GM13976 (cell line): ENCODE results near the gene VAMP8.
"Not testable (repeated sequence)": the region's sequence is repeated elsewhere in the genome, so short reads cannot be mapped to it uniquely, and the experiment has no call there.

Source experiments
- DNase-seq: peaks from one replicate; pipeline ENCODE4 v3.0.0; 2012; ENCODE audit warnings: low spot score
- CTCF ChIP-seq: IDR thresholded peaks from 2 replicates; pipeline ENCODE4 v1.5.1; 2012; ENCODE audit warnings: borderline replicate concordance, mild to moderate bottlenecking; ENCODE audit not compliant: insufficient read depth; ENCODE audit errors: extremely low read depth, missing control alignments, control extremely low read depth
- in situ Hi-C: fragments of 300-500 bp; cut with MboI; formaldehyde crosslinking; loops from one replicate; pipeline ENCODE4 v1.12.0; 2022; ENCODE audit warnings: low sequenced_read_pairs, mixed read lengths, inconsistent platforms; ENCODE audit not compliant: unreplicated experiment

Gene VAMP8

GRCh38 chr2:85540133-85540648 lies 37.2 kb upstream of the VAMP8 start:
- TF ChIP-seq CTCF, result no peak
- DNase-seq, result no peak
- in situ Hi-C loops, result no loop called here

GRCh38 chr2:85541262-85541661 lies 36.1 kb upstream of the VAMP8 start:
- no peak for TF ChIP-seq CTCF
- in situ Hi-C loops, result no loop called here
- DNase-seq, result no peak

- no peak for TF ChIP-seq CTCF
- in situ Hi-C loops, result no loop called here
- DNase-seq, result no peak
These were observed 35.5 kb upstream of the VAMP8 start for GRCh38 chr2:85541753-85542457.

GRCh38 chr2:85542777-85543176 lies 34.6 kb upstream of the VAMP8 start:
- no peak for TF ChIP-seq CTCF
- in situ Hi-C loops, result no loop called here
- no peak for DNase-seq

- DNase-seq, in situ Hi-C loops: not testable (repeated sequence)
These were observed 33.1 kb upstream of the VAMP8 start for GRCh38 chr2:85544254-85544691.

GRCh38 chr2:85544915-85545779 lies 32.2 kb upstream of the VAMP8 start:
- in situ Hi-C loops, DNase-seq: not testable (repeated sequence)

GRCh38 chr2:85545780-85546240 lies 31.6 kb upstream of the VAMP8 start:
- no peak for DNase-seq
- in situ Hi-C loops, result no loop called here
- no peak for TF ChIP-seq CTCF
